CD4-positive, alpha-beta T cell treated with Interleukin-1 beta for 1 hour (primary cell): ENCODE results near the gene COA7.
"Not testable (repeated sequence)": the region's sequence is repeated elsewhere in the genome, so short reads cannot be mapped to it uniquely, and the experiment has no call there.

Experiments used
- DNase-seq, 2 donors: peaks; one replicate each; pipeline ENCODE4 v3.0.0-alpha.2; 2020 to 2022

The COA7 gene

DNA sequence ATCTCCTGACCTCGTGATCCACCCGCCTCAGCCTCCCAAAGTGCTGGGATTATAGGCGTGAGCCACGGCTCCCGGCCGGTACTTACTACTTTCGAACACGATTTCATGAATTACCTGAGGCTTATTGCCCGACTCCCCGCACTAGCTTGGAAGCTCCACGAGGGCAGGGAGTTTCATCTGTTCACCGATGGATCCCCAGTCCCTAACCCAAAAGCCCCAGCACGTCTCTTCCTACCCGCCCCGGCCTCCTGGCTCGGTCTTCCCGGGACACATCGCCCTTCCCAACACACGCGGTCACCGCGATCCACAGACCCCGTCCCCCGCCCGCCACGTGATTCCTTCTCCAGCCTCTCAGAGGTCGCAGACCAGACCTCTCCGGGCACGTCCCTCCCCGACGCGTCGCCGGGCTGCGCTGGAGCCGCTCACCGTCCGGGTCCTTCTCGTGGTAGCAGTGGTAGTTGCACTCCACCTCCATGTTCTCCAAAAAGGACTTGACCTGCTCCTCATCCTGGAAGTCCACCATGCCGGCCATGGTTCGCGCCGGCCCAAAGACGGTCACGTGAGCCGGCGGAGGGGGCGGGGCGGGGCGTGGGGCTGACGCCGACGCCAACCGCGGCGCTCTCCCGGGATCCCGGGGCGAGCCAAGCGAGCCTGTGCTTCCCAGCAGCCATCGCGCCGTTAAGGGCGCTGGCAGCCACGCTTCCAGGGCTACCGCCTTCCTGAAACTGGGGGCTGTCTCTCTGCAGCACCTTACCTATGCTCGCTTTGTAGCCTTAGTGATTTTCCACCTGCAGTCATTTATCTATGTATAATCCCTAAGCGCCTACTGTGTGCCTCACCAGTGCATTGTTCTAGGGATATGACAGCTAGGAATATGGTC, at the start of gene COA7:
Gene COA7, minus strand, starts transcription at position 553 of the 880 bp plus-strand sequence. Its CDS starts 21 bp downstream, at position 532.
- DNase-seq: peak; percentile 66 to 71

DNA sequence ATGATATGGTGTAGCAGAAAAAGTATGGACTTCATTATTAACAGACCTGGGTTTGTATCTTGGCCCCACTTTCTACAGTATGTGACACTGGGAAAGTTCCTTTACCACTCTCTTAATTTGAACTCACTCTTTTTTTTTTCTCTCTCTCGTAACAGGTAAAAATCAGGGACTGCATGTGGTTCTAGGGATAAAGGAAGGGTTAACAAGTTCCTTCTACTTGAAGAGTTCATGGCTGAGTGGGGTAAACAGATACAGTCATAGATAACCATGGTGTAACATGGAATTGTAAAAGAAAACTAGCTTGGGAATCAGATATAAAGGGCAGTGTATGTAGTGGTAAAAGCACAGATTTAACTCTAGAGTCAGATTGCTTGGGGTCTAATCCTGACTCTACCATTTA, 49.3 kb upstream of the COA7 start:
- no peak for DNase-seq

DNA sequence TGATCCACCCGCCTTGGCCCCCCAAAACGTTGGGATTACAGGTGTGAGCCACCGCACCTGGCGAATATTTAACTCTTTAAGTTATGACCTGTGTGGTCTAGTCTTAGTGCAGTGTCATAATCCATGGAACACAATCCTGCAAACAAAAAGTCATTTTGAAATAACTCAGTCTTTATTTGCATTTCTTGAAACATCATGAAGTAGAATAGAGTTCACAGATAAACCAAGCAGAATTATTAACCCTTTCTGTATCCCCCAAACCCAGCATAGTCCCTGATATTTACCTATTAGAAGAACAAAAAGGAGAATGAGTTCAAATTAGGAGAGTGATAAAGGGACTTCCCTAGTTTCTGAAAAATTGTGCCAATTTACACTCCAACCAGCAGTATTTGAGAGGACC, 48.0 kb upstream of the COA7 start:
- no peak for DNase-seq

DNA sequence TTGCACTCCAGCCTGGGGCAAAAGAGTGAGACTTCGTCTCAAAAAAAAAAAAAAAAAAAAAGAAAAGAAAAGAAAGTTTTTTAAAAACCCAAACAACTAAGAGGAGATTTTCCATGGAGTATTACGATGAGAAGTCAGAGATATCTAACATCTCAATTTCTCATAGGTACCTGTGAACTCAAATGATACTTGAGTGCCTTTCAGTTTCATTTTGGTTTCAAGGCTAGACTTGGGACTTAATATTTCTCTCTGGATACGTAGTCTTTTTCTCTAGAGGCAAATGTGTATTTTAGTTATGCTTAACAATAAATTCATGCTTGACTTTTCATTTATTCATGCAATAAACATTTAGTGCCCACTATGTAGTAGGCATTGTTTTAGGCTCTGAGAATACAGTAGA, 43.1 kb upstream of the COA7 start:
- no peak for DNase-seq

DNA sequence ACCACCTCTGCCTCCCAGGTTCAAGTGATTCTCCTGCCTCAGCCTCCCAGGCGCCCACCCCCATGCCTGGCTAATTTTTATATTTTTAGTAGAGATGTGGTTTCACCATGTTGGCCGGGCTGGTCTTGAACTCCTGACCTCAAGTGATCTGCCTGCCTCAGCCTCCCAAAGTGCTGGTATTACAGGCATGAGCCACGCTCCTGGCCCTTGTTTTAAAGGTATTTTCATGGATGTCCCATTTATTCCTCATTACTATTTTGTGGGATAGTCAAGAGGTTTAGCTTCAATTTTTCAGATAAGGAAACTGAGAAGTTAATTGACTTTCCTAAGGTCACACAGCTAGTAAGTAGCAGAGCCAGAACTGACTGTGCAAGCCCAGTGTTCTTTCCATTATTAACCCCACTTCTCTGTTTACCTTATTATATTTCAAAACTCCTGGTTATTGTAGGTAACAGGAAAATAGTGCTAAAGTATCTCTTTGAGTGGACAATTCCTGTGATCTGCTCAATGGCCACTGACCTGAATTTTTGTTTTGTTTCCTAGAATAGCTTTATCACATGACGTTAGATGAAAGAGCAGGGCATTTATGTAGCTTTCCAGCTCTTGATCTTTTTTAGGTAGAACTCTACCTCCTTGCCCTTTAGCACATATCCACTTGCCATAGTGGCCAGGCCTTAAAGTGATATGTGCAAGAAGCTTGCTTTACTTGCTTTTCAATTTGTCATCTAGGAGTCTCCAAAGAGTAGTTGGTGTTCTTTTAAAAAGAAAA, 41.7 kb upstream of the COA7 start:
- DNase-seq: no peak

DNA sequence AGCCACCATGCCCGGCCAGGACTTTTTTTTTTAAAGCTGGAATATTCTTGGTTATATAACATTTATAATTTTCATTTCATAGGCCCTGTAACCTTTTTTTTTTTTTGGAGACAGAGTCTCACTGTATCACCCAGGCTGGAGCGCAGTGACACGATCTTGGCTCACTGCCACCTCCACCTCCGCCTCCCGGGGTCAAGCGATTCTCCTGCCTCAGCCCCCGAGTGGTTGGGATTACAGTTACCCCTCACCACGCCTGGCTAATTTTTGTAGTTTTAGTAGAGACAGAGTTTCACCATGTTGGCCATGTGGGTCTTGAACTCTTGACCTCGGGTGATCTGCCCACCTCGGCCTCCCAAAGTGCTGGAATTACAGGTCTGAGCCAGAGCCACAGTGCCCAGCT, 40.7 kb upstream of the COA7 start:
- no peak for DNase-seq

DNA sequence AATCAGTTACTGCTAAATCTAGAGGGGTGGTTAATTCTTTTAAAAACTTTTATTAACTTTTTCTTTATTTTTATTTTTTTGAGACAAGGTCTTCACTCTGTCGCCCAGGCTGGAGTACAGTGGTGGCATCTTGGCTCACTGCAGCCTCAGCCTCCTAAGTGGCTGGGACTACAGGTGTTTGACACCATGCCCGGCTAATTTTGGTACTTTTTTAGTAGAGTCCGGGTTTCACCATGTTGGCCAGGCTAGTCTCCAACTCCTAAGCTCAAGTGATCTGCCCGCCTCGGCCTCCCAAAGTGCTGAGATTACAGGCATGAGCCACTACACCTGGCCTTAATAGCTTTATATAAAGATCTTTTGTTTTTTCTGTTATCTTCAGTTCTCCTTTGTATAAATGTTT, 40.0 kb upstream of the COA7 start:
- DNase-seq: no peak

DNA sequence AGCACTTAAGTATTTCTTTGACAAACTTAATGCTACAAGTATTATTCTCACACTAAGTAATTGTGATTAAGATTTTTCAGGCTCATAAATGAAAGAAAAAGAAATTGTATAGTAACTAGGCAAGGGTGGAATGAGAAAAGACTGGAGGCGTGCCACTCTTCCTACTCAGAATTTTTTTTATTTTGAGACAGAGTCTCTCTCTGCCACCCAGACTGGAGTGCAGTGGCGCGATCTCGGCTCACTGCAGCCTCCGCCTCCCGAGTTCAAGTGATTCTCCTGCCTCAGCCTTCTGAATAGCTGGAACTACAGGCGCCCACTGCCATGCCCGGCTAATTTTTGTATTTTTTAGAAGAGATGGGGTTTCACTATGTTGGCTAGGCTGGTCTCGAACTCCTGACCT, 37.2 kb upstream of the COA7 start:
- not testable (repeated sequence) for DNase-seq

DNA sequence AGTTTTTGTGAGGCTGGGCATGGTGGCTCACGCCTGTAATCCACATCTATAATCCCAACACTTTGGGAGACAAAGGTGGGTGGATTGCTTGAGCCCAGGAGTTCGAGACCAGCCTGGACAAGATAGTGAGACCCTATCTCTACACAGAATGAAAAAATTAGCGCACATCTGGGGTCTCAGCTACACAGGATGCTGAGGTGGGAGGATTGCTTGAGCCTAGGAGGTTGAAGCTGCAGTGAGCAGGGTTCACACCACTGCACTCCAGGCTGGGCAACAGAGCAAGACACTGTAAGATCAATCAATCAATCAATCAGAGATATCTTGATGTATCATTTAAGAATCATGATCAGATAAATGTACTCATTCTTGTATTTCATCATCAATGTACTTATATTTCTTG, 35.2 kb upstream of the COA7 start:
- DNase-seq: no peak

DNA sequence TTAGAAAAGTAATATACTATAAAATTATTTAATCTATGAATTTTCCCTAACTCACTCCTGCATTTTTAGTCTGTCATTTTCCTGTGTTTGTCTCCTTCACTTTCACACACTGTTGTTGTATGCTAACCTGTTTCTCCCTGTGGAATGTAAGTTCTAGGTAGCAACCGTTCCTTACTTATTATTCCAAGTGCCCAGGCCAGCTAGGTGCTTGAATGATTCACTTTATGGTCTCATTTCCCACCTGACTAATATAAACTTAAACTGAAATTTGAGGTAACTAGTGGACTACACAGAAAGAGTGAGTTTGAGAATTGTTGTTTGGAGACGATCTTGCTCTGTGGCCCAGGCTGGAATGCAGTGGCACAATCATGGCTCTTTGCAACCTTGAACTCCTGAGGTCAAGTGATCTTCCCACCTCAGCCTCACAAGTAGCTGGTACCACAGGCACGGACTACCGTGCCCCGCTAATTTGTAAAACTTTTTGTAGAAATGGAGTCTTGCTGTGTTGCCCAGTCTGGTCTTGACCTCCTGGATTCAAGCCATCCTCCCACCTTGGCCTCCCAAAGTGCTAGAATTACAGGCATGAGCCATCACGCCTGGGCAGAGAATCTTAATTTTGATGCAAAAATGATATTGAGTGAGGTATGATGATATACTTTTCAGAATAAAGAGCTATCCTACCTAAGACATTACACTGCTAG, 30.0 kb upstream of the COA7 start:
- DNase-seq: no peak

DNA sequence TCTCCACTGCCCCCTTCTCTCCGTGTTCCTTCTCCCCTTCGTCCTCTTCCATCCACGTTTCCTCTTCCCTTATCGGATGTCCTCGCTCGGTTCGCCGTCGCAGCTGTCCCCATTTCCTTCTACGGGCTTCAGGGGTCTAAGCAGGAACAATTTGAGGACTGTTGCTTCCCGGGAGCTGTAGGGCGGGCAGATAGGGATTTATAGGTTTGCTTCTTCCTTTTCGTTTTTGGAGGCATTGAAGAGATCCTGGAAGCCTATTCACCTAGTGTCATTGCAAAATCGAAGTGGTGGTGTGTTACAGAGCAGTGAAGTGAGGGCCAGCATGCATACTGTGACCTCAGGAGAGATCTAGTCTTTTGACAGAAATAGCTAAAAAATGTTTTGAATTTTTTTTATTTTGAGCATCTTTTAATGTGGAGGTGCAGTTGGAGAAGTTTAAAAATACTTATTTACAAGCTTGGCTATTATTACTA, 29.0 kb upstream of the COA7 start:
- DNase-seq: no peak

DNA sequence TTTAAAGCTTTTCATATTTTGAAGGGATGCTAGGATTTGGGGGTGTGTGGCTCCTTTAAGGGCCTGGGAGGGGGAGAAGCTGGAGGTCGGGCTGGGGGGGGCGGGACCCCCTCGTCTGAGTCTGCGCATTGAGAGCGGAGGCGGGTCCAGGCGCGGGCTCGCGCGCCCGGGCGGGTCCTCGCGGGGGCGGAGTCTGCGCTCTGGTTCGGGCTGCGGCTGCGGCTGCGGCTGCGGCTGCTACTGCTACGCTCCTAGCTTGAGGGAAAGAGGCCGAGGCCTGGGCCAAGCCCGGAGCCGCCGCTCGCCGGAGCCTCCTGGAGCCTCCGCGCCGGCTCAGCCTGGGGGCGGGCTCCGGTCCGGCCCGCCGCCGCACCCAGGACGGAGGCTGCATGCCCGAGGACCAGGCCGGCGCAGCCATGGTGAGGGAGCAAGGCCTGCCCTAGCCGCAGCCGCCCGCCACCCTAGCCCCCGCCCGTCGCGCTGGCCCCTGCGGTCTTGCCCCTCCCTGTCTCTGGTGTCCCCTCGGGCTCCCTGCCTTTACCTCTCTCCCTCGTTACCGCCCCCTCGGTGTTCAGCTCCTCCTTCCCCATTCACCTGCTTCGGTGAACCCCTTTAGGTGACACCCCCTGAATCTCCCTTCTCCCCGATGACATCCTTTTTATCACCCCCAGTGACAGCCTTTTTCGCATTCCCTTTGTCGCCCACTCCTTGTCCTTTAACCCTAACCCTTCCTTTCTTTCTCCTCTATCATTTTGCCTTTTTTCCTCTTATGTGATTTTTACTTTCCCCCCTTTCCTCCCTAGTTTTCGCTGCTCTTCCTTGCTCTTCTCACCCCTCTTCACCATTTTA, 28.3 kb upstream of the COA7 start, which contains the start of gene ZYG11B:
Gene ZYG11B, plus strand, starts transcription at position 189 of the 849 bp plus-strand sequence. Its CDS starts 201 bp downstream, at position 390.
- peak; percentile 92 to 93 for DNase-seq

DNA sequence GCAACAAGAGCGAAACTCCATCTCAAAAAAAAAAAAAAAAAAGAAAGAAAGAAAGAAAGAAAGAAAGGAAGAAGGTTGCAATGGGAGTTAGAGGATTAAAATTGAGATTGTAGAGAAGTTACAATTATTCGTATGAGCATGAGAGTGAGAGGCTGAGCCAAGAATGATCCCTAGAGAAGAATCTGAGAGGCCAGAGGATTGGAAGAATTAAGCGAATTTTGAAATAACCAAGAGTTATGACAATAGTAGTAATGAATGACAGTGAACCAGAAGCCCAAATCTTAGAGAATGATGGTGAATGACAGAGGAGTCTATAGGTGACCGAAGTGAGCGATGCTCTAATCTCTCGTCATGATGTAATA, 27.7 kb upstream of the COA7 start:
- DNase-seq: no peak

DNA sequence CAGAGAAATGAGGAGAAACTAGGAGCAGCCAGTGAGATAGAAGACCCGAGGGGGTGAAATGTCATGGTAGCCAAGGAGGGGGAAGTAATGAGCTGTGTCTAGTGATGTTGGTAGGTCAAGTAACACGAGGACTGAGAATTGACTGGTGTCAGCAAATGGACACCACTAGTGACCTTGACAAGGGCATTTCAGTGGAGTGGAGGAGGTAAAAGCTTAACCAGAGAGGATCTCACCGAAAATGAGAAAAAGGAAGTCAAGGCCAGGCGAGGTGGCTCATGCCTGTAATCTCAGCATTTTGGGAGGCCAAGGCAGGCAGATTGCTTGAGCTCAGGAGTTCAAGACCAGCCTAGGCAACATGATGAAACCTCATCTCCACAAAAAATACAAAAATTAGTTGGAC, 25.1 kb upstream of the COA7 start:
- no peak for DNase-seq

DNA sequence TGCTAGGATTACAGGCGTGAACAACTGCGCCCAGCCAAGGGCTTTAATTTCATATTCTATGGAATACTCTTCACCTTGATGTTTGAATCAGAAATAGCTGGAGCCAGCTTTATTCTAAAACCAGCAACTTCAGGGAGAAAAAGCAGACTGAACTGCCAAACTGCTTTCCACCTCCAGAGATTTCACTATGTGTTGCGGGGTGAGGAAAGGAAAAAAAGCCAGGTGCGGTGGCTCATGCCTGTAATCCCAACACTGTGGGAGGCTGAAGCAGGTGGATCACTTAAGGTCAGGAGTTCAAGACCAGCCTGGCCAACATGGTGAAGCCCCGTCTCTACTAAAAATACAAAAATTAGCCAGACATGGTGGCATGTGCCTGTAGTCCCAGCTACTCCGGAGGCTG, 17.1 kb upstream of the COA7 start:
- DNase-seq: not testable (repeated sequence)

DNA sequence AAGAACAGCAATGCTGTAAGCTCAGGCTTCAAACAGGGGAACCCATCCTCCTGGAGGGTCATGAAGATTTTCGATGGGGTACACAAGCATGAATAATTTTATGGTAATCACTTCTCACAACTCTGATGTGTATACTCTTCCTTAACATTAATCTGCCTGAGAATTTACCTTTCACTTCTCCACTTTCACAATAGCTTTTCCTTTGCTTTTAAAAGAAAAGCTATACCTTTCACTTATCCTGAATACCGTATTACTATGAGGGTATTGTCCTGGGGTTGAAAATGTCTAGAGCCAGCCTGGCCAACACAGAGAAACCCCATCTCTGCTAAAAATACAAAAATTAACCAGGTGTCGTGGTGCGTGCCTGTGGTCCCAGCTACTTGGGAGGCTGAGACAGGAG, 15.4 kb upstream of the COA7 start:
- DNase-seq: no peak

DNA sequence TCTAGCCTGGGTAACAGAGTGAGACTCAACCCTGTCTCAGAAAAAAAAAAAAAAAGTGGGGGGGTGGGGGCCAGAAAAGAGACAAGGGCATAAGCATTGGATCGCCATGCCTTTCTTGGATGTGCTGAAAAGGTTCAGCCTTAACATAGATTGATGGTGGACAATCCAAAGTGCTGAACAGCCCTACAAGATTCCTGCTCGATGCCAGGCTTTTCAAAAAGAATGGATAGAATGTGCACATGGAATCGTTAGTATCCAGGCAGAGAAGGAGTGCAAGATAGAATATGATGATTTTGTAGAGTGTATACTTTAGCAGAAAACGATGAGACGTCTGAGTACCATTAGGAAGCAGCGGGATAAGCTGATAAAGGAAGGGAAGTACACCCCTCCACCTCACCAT, 10.9 kb upstream of the COA7 start:
- DNase-seq: no peak

DNA sequence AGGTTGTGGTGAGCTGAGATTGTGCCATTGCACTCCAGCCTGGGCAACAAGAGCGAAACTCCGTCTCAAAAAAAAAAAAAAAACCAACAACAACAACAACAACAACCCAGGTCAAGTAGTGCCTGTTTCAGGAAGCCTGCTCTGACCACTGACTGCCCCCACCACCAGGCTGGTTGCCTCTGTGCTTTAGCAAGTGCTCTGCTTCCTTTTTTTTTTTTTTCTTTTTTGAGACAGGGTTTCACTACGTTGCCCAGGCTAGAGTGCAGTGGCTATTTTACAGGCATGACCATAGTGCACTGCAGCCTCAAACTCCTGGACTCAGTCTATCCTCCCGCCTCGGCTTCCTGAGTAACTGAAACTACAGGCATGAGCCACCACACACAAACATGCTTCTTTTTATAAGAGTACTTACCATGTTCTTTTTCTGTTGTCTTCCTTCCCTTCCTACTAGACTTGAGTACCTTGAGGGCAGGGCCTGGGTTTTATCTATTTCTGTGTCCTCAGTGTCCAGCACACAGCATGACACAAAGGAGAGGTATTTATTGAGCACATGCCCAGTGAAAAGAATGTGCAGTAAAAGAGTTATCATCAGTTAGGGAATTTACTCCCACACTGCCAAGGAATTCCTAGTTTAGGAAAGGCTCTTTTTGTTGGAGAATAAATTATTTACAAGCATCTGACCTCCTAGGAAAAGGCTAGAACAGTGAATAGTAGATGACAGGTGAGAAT, 9.9 kb upstream of the COA7 start:
- DNase-seq: peak in 1 of 2 donors; percentile 10

DNA sequence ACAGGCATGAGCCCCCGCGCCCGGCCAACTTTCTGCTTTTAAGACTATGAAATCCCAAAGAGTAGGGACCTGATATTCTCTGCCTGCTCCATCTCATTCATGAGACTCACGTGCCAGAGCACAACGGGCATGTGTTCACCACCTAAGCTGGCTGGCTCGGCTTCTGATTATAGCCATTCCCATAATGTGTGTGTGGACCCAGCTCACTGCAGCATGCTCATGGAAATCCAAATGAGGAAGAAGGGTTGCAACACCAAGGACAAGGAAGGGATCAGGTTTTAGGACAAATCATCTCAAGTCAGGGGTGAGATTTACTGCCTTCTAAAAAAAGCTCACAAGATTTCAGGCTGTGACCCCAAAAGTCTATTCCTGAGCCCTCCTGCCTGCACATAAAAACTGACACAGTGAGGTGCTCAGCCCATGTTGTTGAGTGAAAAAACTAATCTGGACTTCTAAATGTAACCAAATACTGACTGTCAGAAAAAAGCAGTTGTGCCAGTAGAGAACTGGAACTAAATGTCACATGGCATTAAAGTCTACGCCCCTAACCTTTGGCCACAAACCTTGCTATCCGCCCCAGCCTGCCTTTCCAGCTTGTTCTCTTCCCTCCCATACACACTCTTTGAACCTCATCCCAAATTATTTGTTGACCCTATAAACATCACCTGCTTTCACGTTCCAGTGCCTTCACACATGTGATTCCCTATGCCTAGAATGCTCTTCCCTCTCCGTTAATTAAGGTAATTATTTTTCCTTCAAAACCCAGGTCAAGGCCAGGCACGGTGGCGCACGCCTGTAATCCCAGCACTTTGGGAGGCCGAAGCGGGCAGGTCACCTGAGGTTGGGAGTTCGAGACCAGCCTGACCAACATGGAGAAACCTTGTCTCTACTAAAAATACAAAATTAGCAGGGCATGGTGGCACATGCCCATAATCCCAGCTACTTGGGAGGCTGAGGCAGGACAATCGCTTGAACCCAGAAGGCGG, 9.1 kb upstream of the COA7 start:
- no peak for DNase-seq

DNA sequence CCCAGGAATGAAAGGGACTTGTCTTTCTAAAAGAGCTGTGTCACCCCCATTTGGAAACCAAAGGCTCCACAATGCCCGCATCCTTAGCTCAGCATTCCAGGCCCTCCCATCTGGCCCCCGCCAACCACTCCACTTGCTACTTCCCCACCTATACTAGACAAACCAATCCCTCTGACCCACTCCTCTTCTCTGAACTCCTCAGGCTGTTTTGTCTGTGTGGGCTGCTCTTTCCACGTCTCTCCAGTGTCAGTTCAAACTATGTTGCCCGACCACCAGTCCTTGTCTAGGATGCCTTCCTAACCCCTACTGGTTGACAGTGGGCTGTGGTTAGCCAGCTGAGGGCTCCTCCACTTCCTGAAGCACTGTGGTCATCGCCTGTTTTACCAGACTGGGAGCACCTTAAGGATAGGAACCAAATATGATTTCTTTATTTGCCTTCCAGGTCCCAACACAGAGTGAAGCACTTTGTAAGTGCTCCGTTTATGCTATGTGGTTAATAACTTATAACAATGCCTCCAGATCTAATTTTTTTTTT, 8.1 kb upstream of the COA7 start:
- no peak for DNase-seq
